HepG2 (cell line): ENCODE measurements around the gene FNDC7. TPM values are rescaled to one million over a fixed set of nuclear protein-coding genes. Genes with fewer than 3 reads are reported as not detected.

ENCODE experiments used
- EEA1 ChIP-seq: sonication (generic); formaldehyde crosslinking; IDR thresholded peaks from 2 replicates; pipeline ENCODE4 v1.5.1; 2020; ENCODE audit warnings: mild to moderate bottlenecking, missing genetic modification reagents, borderline replicate concordance
- ELF1 ChIP-seq: sonication (generic); formaldehyde crosslinking; IDR thresholded peaks from 2 replicates; pipeline ENCODE4 v1.4.0; 2020; ENCODE audit warnings: missing genetic modification reagents
- MAFG ChIP-seq: sonication (generic); formaldehyde crosslinking; IDR thresholded peaks from 2 replicates; pipeline ENCODE4 v1.5.1; 2020; ENCODE audit warnings: mild to moderate bottlenecking, missing genetic modification reagents
- MIER3 ChIP-seq: IDR thresholded peaks from 2 replicates; pipeline ENCODE4 v1.6.1; 2016; ENCODE audit warnings: missing compliant biosample characterization, borderline replicate concordance
- NR0B2 ChIP-seq: sonication (generic); formaldehyde crosslinking; IDR thresholded peaks from 2 replicates; pipeline ENCODE4 v1.4.0; 2020; ENCODE audit warnings: mild to moderate bottlenecking, missing genetic modification reagents
- NR2F2 ChIP-seq: IDR thresholded peaks from 2 replicates; pipeline ENCODE4 v1.6.1; 2012; ENCODE audit warnings: low read depth, inconsistent platforms, borderline replicate concordance
- POLR2AphosphoS2 ChIP-seq: IDR thresholded peaks from 2 replicates; pipeline ENCODE4 v1.6.1; 2011; ENCODE audit warnings: low read depth, low read length, improper control_type of control experiment
- RBM39 ChIP-seq: fragments of 200-400 bp; formaldehyde crosslinking; IDR thresholded peaks from one replicate; pipeline ENCODE4 v1.6.1; 2018; ENCODE audit warnings: antibody characterized with exemption, mild to moderate bottlenecking, low read depth, low read length; ENCODE audit not compliant: poor library complexity, severe bottlenecking
- STAG1 ChIP-seq: sonication (generic); formaldehyde crosslinking; IDR thresholded peaks from 2 replicates; pipeline ENCODE4 v1.4.0; 2020; ENCODE audit warnings: missing genetic modification reagents
- TFE3 ChIP-seq: IDR thresholded peaks from 2 replicates; pipeline ENCODE4 v1.6.1; 2016
- XBP1 ChIP-seq: sonication (generic); formaldehyde crosslinking; IDR thresholded peaks from 2 replicates; pipeline ENCODE4 v1.5.0; 2020; ENCODE audit warnings: missing genetic modification reagents
- ZBTB26 ChIP-seq: IDR thresholded peaks from 2 replicates; pipeline ENCODE4 v1.6.1; 2016; ENCODE audit warnings: missing compliant biosample characterization, missing genetic modification reagents, borderline replicate concordance
- ZFP36 ChIP-seq: fragments of 150-350 bp; IDR thresholded peaks from 2 replicates; pipeline ENCODE4 v1.6.1; 2018; ENCODE audit warnings: borderline replicate concordance, low read length, low read depth; ENCODE audit not compliant: partially characterized antibody
- ZNF138 ChIP-seq: sonication (generic); formaldehyde crosslinking; IDR thresholded peaks from 2 replicates; pipeline ENCODE4 v1.5.0; 2020; ENCODE audit warnings: mild to moderate bottlenecking, low read depth, missing genetic modification reagents
- ZNF24 ChIP-seq: fragments of 450-650 bp; IDR thresholded peaks from 2 replicates; pipeline ENCODE4 v1.6.1; 2017; ENCODE audit warnings: antibody characterized with exemption, mild to moderate bottlenecking
- ZNF460 ChIP-seq: sonication (generic); formaldehyde crosslinking; IDR thresholded peaks from 2 replicates; pipeline ENCODE4 v1.5.1; 2020; ENCODE audit warnings: missing genetic modification reagents, mild to moderate bottlenecking, borderline replicate concordance
- ZNF577 ChIP-seq: sonication (generic); formaldehyde crosslinking; IDR thresholded peaks from 2 replicates; pipeline ENCODE4 v1.4.0; 2020; ENCODE audit warnings: mild to moderate bottlenecking, low read depth, missing genetic modification reagents, borderline replicate concordance
- ZNF709 ChIP-seq: sonication (generic); formaldehyde crosslinking; IDR thresholded peaks from 2 replicates; pipeline ENCODE4 v1.5.0; 2020; ENCODE audit warnings: mild to moderate bottlenecking, missing genetic modification reagents
- ZZZ3 ChIP-seq: sonication (generic); formaldehyde crosslinking; IDR thresholded peaks from 2 replicates; pipeline ENCODE4 v1.4.0; 2020; ENCODE audit warnings: missing genetic modification reagents, mild to moderate bottlenecking, borderline replicate concordance
- polyA plus RNA-seq, 8 experiments: library from polyadenylated mRNA; depleted of rRNA in 3 of 8; stranded (reverse) in 7 of 8; unstranded in 1 of 8; fragments of >200 nt; fragmentation: Illumina TruSeq in 4 of 8; extraction: Trizol in 4 of 8; gene quantifications; 2 replicates each; pipeline versions ENCODE4 v1.2.1 to v1.2.3, GENCODE V29; 2011 to 2016; ENCODE audit warnings: low read depth in 4 of 8, missing spikeins in 1 of 8, mixed read lengths in 1 of 8; ENCODE audit not compliant: insufficient read depth in 1 of 8
- total RNA-seq, 5 experiments: library from RNA; depleted of rRNA; stranded (reverse); fragments of >200 nt; fragmentation: Illumina TruSeq; extraction: Trizol; gene quantifications; 2 replicates each; pipeline ENCODE4 v1.2.3, GENCODE V29; 2016; ENCODE audit warnings: low read depth in 1 of 5
- TF ChIP-seq, protein P1 (sequence below): sonication (generic); formaldehyde crosslinking; IDR thresholded peaks from 2 replicates; pipeline ENCODE4 v1.4.0; 2020; ENCODE audit warnings: missing genetic modification reagents
- TF ChIP-seq, protein P2 (sequence below): sonication (generic); formaldehyde crosslinking; IDR thresholded peaks from 2 replicates; pipeline ENCODE4 v1.4.0; 2020; ENCODE audit warnings: missing genetic modification reagents, borderline replicate concordance

The FNDC7 gene
- total and polyA plus RNA-seq, 2 of the 13 experiments (the other 11 are each of a cell fraction or from before 2014, with no cell fraction given), result 0.03 TPM; not detected in 1

DNA sequence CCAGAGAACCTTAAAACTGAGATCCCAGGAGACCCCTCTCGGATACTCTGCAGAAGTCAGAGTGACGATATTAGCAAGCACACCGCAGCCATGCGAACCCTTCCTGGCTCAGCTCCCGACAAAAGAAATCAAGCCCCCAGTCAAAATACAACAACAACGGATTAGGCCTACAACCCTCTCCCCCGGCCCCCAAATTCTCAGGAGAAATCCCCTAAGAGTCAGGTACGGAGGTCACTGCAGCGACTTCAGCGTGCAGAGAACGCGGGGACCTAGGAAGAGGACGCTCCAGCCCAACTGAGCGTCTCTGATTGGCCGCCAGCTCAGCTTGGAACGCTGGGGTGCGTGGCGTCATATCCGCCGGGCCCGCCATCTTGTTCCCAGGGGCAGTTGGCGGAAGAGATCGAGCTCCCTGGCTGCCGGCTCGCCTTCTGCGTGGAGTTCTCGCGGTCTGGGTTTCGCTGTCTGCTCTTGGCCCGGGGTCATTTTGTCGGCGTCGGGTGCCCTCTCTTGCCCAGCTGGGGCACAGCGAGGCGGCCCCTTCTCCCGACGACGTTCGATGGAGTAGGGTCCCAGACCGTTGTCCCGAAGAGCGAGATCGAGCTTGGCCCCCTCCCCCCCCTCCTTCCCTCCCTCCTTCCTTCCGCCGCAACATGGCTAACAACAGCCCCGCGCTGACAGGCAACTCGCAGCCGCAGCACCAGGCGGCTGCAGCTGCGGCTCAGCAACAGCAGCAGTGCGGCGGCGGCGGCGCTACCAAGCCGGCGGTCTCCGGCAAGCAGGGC, 20.6 kb upstream of the FNDC7 start, which contains the start of gene PRPF38B (continued):
- TF ChIP-seq ZNF577 (CRISPR knock-in tag), result peak; percentile 61; the same call in 1 of the 2 replicates
- TF ChIP-seq, protein P1, sequence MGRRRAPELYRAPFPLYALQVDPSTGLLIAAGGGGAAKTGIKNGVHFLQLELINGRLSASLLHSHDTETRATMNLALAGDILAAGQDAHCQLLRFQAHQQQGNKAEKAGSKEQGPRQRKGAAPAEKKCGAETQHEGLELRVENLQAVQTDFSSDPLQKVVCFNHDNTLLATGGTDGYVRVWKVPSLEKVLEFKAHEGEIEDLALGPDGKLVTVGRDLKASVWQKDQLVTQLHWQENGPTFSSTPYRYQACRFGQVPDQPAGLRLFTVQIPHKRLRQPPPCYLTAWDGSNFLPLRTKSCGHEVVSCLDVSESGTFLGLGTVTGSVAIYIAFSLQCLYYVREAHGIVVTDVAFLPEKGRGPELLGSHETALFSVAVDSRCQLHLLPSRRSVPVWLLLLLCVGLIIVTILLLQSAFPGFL (CRISPR knock-in tag), result no peak
- TF ChIP-seq MIER3 (CRISPR knock-in tag), result peak; percentile 62; the same call in 1 of the 2 replicates
- no peak for TF ChIP-seq EEA1 (CRISPR knock-in tag)
- TF ChIP-seq ELF1 (CRISPR knock-in tag), result peak; percentile 85
- peak; percentile 82; the same call in 1 of the 2 replicates for TF ChIP-seq POLR2AphosphoS2
- TF ChIP-seq XBP1 (CRISPR knock-in tag), result no peak
- TF ChIP-seq ZNF24, result no peak
- TF ChIP-seq NR2F2, result no peak
- peak; percentile 68; the same call in 1 of the 2 replicates for TF ChIP-seq ZZZ3 (CRISPR knock-in tag)
- peak; percentile 65; the same call in 1 of the 2 replicates for TF ChIP-seq ZNF709
- TF ChIP-seq RBM39, result peak; percentile 84
- TF ChIP-seq TFE3, result no peak
- no peak for TF ChIP-seq ZNF138
- no peak for TF ChIP-seq NR0B2 (CRISPR knock-in tag)
- TF ChIP-seq, protein P2, sequence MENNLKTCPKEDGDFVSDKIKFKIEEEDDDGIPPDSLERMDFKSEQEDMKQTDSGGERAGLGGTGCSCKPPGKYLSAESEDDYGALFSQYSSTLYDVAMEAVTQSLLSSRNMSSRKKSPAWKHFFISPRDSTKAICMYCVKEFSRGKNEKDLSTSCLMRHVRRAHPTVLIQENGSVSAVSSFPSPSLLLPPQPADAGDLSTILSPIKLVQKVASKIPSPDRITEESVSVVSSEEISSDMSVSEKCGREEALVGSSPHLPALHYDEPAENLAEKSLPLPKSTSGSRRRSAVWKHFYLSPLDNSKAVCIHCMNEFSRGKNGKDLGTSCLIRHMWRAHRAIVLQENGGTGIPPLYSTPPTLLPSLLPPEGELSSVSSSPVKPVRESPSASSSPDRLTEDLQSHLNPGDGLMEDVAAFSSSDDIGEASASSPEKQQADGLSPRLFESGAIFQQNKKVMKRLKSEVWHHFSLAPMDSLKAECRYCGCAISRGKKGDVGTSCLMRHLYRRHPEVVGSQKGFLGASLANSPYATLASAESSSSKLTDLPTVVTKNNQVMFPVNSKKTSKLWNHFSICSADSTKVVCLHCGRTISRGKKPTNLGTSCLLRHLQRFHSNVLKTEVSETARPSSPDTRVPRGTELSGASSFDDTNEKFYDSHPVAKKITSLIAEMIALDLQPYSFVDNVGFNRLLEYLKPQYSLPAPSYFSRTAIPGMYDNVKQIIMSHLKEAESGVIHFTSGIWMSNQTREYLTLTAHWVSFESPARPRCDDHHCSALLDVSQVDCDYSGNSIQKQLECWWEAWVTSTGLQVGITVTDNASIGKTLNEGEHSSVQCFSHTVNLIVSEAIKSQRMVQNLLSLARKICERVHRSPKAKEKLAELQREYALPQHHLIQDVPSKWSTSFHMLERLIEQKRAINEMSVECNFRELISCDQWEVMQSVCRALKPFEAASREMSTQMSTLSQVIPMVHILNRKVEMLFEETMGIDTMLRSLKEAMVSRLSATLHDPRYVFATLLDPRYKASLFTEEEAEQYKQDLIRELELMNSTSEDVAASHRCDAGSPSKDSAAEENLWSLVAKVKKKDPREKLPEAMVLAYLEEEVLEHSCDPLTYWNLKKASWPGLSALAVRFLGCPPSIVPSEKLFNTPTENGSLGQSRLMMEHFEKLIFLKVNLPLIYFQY (CRISPR knock-in tag), result 0 out of 2 replicates have a peak, but pooled peaks have one; percentile 28
- TF ChIP-seq MAFG, result no peak
- TF ChIP-seq ZBTB26, result 0 out of 2 replicates have a peak, but pooled peaks have one; percentile 38
- TF ChIP-seq ZNF460 (CRISPR knock-in tag), result no peak
- no peak for TF ChIP-seq STAG1 (CRISPR knock-in tag)
- TF ChIP-seq ZFP36, result no peak
